ENCODE results near the gene SHROOM3. TPM values are rescaled to one million over a fixed set of nuclear protein-coding genes. Genes with fewer than 3 reads are reported as not detected.

SHROOM3 gene
- total and polyA plus RNA-seq, 2 donors from 2014 or later = 5.5 to 67.3 TPM

DNA sequence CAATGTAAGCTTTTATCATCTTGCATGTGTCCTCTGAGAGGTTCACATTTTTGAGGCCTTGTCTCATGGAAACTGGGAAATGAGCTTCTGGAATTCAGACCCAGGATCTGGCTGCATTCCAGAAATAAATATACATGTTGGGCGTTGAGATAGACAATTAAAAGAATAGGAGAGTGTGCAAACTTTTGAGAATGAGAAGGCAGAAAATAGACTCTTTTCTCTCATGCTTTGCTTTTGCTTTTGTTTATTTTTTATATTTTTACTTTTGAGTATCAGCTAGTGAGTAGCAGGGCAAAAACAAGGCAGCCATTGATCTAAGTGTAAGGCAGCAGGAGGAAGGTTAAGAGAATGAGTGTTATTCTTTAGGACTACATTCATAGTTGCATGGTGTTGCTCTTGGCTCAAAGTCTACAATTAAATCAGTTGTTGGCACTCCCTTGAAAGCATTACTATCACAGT lies 12.4 kb downstream of the SHROOM3 start:
- no peaks in the 10 kb centered on the region for H3K27me3 ChIP-seq (ENCODE audit: control insufficient read depth, insufficient read depth, low read length)
- H3K27ac ChIP-seq (ENCODE audit: low read depth in 2 of 2, low read length in 2 of 2) = no peak overlapping the region
- H3K9ac ChIP-seq (ENCODE audit: low read length in 3 of 3) = no peak overlapping the region
- no peaks in the 10 kb centered on the region for H3K36me3 ChIP-seq (ENCODE audit: control insufficient read depth in 2 of 3, insufficient read depth in 3 of 3, low read length in 3 of 3)
- FAIRE-seq = no peak
- TF ChIP-seq, protein P1, sequence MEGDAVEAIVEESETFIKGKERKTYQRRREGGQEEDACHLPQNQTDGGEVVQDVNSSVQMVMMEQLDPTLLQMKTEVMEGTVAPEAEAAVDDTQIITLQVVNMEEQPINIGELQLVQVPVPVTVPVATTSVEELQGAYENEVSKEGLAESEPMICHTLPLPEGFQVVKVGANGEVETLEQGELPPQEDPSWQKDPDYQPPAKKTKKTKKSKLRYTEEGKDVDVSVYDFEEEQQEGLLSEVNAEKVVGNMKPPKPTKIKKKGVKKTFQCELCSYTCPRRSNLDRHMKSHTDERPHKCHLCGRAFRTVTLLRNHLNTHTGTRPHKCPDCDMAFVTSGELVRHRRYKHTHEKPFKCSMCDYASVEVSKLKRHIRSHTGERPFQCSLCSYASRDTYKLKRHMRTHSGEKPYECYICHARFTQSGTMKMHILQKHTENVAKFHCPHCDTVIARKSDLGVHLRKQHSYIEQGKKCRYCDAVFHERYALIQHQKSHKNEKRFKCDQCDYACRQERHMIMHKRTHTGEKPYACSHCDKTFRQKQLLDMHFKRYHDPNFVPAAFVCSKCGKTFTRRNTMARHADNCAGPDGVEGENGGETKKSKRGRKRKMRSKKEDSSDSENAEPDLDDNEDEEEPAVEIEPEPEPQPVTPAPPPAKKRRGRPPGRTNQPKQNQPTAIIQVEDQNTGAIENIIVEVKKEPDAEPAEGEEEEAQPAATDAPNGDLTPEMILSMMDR (IDR thresholded peaks at IDR 0.05; ENCODE audit: borderline replicate concordance, extremely low read depth, insufficient read depth) = no peak
- no peaks in the 10 kb centered on the region for H3K9me3 ChIP-seq (ENCODE audit: control insufficient read depth in 2 of 3, insufficient read depth in 1 of 3, low read length in 3 of 3)
- DNase-seq = no peak
- intact Hi-C loops (cut with DNase I) = no loop called here
- H3K4me1 ChIP-seq (ENCODE audit: control insufficient read depth in 2 of 3, insufficient read depth in 2 of 3, low read depth in 1 of 3, low read length in 3 of 3) = peaks cover 0 to 6% (median 0%) of the 10 kb centered on the region in 3 donors
- no peak overlapping the region for H3K4me3 ChIP-seq (ENCODE audit: low read length in 3 of 3)

DNA sequence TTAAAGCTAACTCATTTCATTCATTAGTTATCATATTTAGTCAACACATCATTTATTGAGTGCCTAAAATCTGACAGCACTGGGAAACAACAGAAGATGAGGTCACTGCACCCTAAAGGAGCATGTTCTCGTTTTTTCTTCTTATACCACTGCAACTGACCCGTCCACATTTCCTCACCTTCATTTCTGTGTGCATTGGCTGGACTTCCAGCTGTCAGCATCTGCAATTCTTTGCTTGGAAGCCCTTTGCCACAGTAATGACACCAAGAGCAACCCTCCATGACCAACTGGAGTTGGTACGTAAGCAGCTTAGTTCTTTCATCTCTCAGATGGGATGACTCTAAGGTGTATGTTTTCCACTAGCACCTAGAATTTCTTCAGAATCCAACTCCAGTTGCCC lies 13.2 kb downstream of the SHROOM3 start:
- Histone ChIP-seq H3K36me3 (ENCODE audit: control insufficient read depth in 2 of 3, insufficient read depth in 3 of 3, low read length in 3 of 3) (no peaks in the 10 kb centered on the region), H3K9ac (ENCODE audit: low read length in 3 of 3) (no peak overlapping the region), H3K27ac (ENCODE audit: low read depth in 2 of 2, low read length in 2 of 2) (no peak overlapping the region), H3K4me1 (ENCODE audit: control insufficient read depth in 2 of 3, insufficient read depth in 2 of 3, low read depth in 1 of 3, low read length in 3 of 3) (peaks cover 0 to 6% (median 0%) of the 10 kb centered on the region in 3 donors), H3K27me3 (ENCODE audit: control insufficient read depth, insufficient read depth, low read length) (no peaks in the 10 kb centered on the region), H3K4me3 (ENCODE audit: low read length in 3 of 3) (no peak overlapping the region), H3K9me3 (ENCODE audit: control insufficient read depth in 2 of 3, insufficient read depth in 1 of 3, low read length in 3 of 3) (no peaks in the 10 kb centered on the region)
- FAIRE-seq = no peak
- intact Hi-C loops (cut with DNase I) = no loop called here
- DNase-seq = no peak
- TF ChIP-seq, protein P1 (IDR thresholded peaks at IDR 0.05; ENCODE audit: borderline replicate concordance, extremely low read depth, insufficient read depth) = no peak

DNA sequence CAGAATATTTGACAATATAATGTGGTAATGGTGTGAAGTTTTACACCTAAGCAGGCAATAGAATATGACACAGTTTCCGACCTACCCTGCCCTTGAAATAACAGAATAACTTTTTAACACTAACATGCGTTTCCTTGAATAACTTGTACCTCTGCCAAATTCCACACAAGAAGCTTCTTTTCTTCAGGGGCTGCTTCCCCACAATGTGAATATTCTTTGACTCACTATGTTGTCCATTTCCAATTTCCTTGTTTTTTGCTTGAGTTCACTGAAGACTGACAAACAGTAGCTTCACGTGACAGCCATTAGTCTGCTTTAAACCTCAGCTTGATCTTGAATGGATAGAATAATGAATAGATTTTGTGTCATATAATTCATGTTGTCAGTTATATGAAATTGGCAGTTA lies 14.3 kb downstream of the SHROOM3 start:
- Histone ChIP-seq H3K9me3 (ENCODE audit: control insufficient read depth in 2 of 3, insufficient read depth in 1 of 3, low read length in 3 of 3) (no peaks in the 10 kb centered on the region), H3K36me3 (ENCODE audit: control insufficient read depth in 2 of 3, insufficient read depth in 3 of 3, low read length in 3 of 3) (no peaks in the 10 kb centered on the region), H3K27ac (ENCODE audit: low read depth in 2 of 2, low read length in 2 of 2) (peak overlapping the region in 1 of 2 donors; percentile 28), H3K27me3 (ENCODE audit: control insufficient read depth, insufficient read depth, low read length) (no peaks in the 10 kb centered on the region), H3K4me3 (ENCODE audit: low read length in 3 of 3) (no peak overlapping the region), H3K4me1 (ENCODE audit: control insufficient read depth in 2 of 3, insufficient read depth in 2 of 3, low read depth in 1 of 3, low read length in 3 of 3) (peaks cover 0 to 6% (median 0%) of the 10 kb centered on the region in 3 donors), H3K9ac (ENCODE audit: low read length in 3 of 3) (no peak overlapping the region)
- intact Hi-C loops (cut with DNase I) = no loop called here
- TF ChIP-seq, protein P1 (IDR thresholded peaks at IDR 0.05; ENCODE audit: borderline replicate concordance, extremely low read depth, insufficient read depth) = no peak
- no peak for FAIRE-seq
- no peak for DNase-seq

DNA sequence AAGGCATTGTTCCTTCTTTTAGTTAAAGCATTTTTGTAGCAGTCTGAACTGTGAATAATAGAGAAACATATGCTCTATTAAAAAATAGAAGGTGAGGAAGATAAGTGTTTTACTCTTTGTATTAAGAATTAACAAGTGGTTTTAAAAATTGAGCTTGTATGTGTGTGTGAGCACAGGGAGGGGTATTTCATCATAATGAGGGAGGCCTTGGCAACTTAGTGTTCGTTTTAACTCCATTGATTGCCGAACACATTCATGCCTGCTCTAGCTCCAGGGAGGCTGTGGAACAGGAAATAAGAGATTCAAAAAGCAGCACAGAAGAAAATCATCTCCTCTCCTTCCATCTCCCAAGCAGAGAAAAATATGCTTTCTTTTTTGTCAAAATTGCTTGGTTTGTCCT lies 14.8 kb downstream of the SHROOM3 start:
- Histone ChIP-seq H3K4me3 (ENCODE audit: low read length in 3 of 3) (no peak overlapping the region), H3K27ac (ENCODE audit: low read depth in 2 of 2, low read length in 2 of 2) (no peak overlapping the region), H3K4me1 (ENCODE audit: control insufficient read depth in 2 of 3, insufficient read depth in 2 of 3, low read depth in 1 of 3, low read length in 3 of 3) (peaks cover 0 to 6% (median 0%) of the 10 kb centered on the region in 3 donors), H3K27me3 (ENCODE audit: control insufficient read depth, insufficient read depth, low read length) (no peaks in the 10 kb centered on the region), H3K9ac (ENCODE audit: low read length in 3 of 3) (no peak overlapping the region), H3K36me3 (ENCODE audit: control insufficient read depth in 2 of 3, insufficient read depth in 3 of 3, low read length in 3 of 3) (no peaks in the 10 kb centered on the region), H3K9me3 (ENCODE audit: control insufficient read depth in 2 of 3, insufficient read depth in 1 of 3, low read length in 3 of 3) (no peaks in the 10 kb centered on the region)
- TF ChIP-seq, protein P1 (IDR thresholded peaks at IDR 0.05; ENCODE audit: borderline replicate concordance, extremely low read depth, insufficient read depth) = no peak
- intact Hi-C loops (cut with DNase I) = no loop called here
- DNase-seq (no peak), FAIRE-seq (no peak)

Data from kidney (tissue), 14 donors.